ENCODE data around the gene S100A6. TPM values are rescaled to one million over a fixed set of nuclear protein-coding genes. Genes with fewer than 3 reads are reported as not detected.

The S100A6 gene
- total RNA-seq, 1 experiment from 2014 or later = 1,633 TPM

- ChIA-PET CTCF (interaction anchor here (1.0 to 3.2 kb wide), 4 partner anchors 14 to 32 kb away, joined by 3 to 9 read pairs (median 4); partner anchors contain the start of gene S100A2), POLR2A (interaction anchor here (0.9 to 7.4 kb wide), 6 partner anchors 13 to 89 kb away, joined by 3 to 78 read pairs (median 6); partner anchors contain the start of genes S100A13 and S100A3), RAD21 (ENCODE audit: low non-redundant PET in 1 of 2, low total read pairs in 2 of 2, uncharacterized antibody in 2 of 2, unreplicated experiment in 2 of 2) (interaction anchor here (0.5 to 0.7 kb wide), 2 partner anchors 22 to 95 kb away, joined by 3 to 4 read pairs; no protein-coding TSS in a partner anchor)
- no TSS peak for BruUV-seq (replicated peaks)
- ATAC-seq = peak; percentile 30
- DNase-seq (ENCODE audit: low read depth, low spot score) = no peak
- no peaks in the 10 kb centered on the region for H3K9me3 ChIP-seq (ENCODE audit: control insufficient read depth in 1 of 2, insufficient read depth in 1 of 2, low read depth in 1 of 2, low read length in 2 of 2)
- peak overlapping the region; percentile 94 for H3K27ac ChIP-seq (ENCODE audit: low read depth, low read length)
- H3K9ac ChIP-seq (ENCODE audit: low read length) = peak overlapping the region; percentile 52
- intact Hi-C loops (cut with micrococcal nuclease) = no loop called here
- TF ChIP-seq EGR1 (IDR thresholded peaks at IDR 0.05; ENCODE audit: low read depth) (no peak), ZNF274 (IDR thresholded peaks at IDR 0.05; ENCODE audit: low read depth, low read length) (no peak), POLR2AphosphoS5 (IDR thresholded peaks at IDR 0.05; ENCODE audit: low read depth, low read length) (peak; percentile 46), CTCF (IDR thresholded peaks at IDR 0.05 in 2 of 3, conservative IDR thresholded peaks at IDR 0.05 in 1 of 3; ENCODE audit: borderline replicate concordance in 1 of 3, insufficient read depth in 1 of 3, low read depth in 2 of 3, low read length in 2 of 3) (peak in 1 of 3 experiments; percentile 20; a peak in 1 of 6 replicates), ZFX (IDR thresholded peaks at IDR 0.05) (peak; percentile 17; the same call in 1 of the 2 replicates)
- peaks cover 0 to 5% of the 10 kb centered on the region in 2 experiments; a peak in 1 of 4 replicates for H3K36me3 ChIP-seq (ENCODE audit: control insufficient read depth in 1 of 2, insufficient read depth in 2 of 2, low read length in 2 of 2)
- peaks cover 18% of the 10 kb centered on the region for H3K79me2 ChIP-seq (ENCODE audit: insufficient read depth, low read length)
- no peaks in the 10 kb centered on the region for H3K9me2 ChIP-seq (ENCODE audit: insufficient read depth)
- peak overlapping the region; percentile 66 for H3K4me2 ChIP-seq (ENCODE audit: low read length)
- H2AFZ ChIP-seq (ENCODE audit: low read depth, low read length, poor library complexity, severe bottlenecking) = no peak overlapping the region
- peaks cover 77 to 92% of the 10 kb centered on the region in 2 experiments for H3K4me1 ChIP-seq (ENCODE audit: control insufficient read depth in 1 of 2, insufficient read depth in 2 of 2, low read length in 2 of 2)
- no peaks in the 10 kb centered on the region for H4K20me1 ChIP-seq (ENCODE audit: insufficient read depth)
- H3K4me3 ChIP-seq (replicated peaks in 1 of 2; ENCODE audit: low read depth in 1 of 2, low read length in 2 of 2) = no peak overlapping the region
- no peaks in the 10 kb centered on the region for H3K27me3 ChIP-seq (ENCODE audit: insufficient read depth, low read length)
Observed at GRCh38 chr1:153538315-153538821, 2.6 kb upstream of the S100A6 start.

GRCh38 chr1:153537376-153537730 lies 1.6 kb upstream of the S100A6 start:
- Histone ChIP-seq H3K27ac (ENCODE audit: low read depth, low read length) (peak overlapping the region; percentile 94), H3K79me2 (ENCODE audit: insufficient read depth, low read length) (peaks cover 18% of the 10 kb centered on the region), H3K27me3 (ENCODE audit: insufficient read depth, low read length) (no peaks in the 10 kb centered on the region), H3K9me2 (ENCODE audit: insufficient read depth) (no peaks in the 10 kb centered on the region), H3K4me1 (ENCODE audit: control insufficient read depth in 1 of 2, insufficient read depth in 2 of 2, low read length in 2 of 2) (peaks cover 76 to 92% of the 10 kb centered on the region in 2 experiments), H3K4me2 (ENCODE audit: low read length) (peak overlapping the region; percentile 99), H3K9me3 (ENCODE audit: control insufficient read depth in 1 of 2, insufficient read depth in 1 of 2, low read depth in 1 of 2, low read length in 2 of 2) (no peaks in the 10 kb centered on the region), H2AFZ (ENCODE audit: low read depth, low read length, poor library complexity, severe bottlenecking) (no peak overlapping the region), H3K4me3 (replicated peaks in 1 of 2; ENCODE audit: low read depth in 1 of 2, low read length in 2 of 2) (no peak overlapping the region), H3K9ac (ENCODE audit: low read length) (peak overlapping the region; percentile 88; the same call in 1 of the 2 replicates), H3K36me3 (ENCODE audit: control insufficient read depth in 1 of 2, insufficient read depth in 2 of 2, low read length in 2 of 2) (peaks cover 0 to 5% of the 10 kb centered on the region in 2 experiments; a peak in 1 of 4 replicates), H4K20me1 (ENCODE audit: insufficient read depth) (no peaks in the 10 kb centered on the region)
- RAD21 ChIA-PET (ENCODE audit: low non-redundant PET in 1 of 2, low total read pairs in 2 of 2, uncharacterized antibody in 2 of 2, unreplicated experiment in 2 of 2) = no interaction called here
- ATAC-seq (no peak), DNase-seq (ENCODE audit: low read depth, low spot score) (no peak)
- no TSS peak for BruUV-seq (replicated peaks)
- CTCF ChIA-PET = interaction anchor here (1.1 to 1.2 kb wide), 2 partner anchors 31 to 33 kb away, joined by 4 to 6 read pairs; no protein-coding TSS in a partner anchor
- TF ChIP-seq CEBPB (IDR thresholded peaks at IDR 0.05; ENCODE audit: low read depth) = no peak
- no peak for TF ChIP-seq JUND (IDR thresholded peaks at IDR 0.05)
- TF ChIP-seq ZFX (IDR thresholded peaks at IDR 0.05) = no peak
- no peak for TF ChIP-seq POLR2AphosphoS5 (IDR thresholded peaks at IDR 0.05; ENCODE audit: low read depth, low read length)
- no peak for TF ChIP-seq CTCF (IDR thresholded peaks at IDR 0.05 in 2 of 3, conservative IDR thresholded peaks at IDR 0.05 in 1 of 3; ENCODE audit: borderline replicate concordance in 1 of 3, insufficient read depth in 1 of 3, low read depth in 2 of 3, low read length in 2 of 3)
- no peak for TF ChIP-seq POLR2A (IDR thresholded peaks at IDR 0.05; ENCODE audit: borderline replicate concordance, extremely low read depth, insufficient read depth, insufficient read length)
- no peak for TF ChIP-seq ELF1 (IDR thresholded peaks at IDR 0.05; ENCODE audit: borderline replicate concordance, low read depth)
- POLR2A ChIA-PET = interaction anchor here (2.1 to 7.4 kb wide), 2 partner anchors 14 to 29 kb away, joined by 10 to 78 read pairs; partner anchors contain the start of gene S100A3
- intact Hi-C loops (cut with micrococcal nuclease) = no loop called here

All from HCT116 (cell line).